Neutrophil (primary cell): ENCODE data around the gene MVB12B.

Experiments used
- H3K27ac ChIP-seq: fragments of 200-600 bp; sonication (generic); 2 replicates; pipeline ENCODE4 v1.5.1; 2016; ENCODE audit warnings: mild to moderate bottlenecking, moderate library complexity
- H3K27me3 ChIP-seq: fragments of 200-600 bp; sonication (generic); 2 replicates; pipeline ENCODE4 v1.6.0; 2016; ENCODE audit warnings: mild to moderate bottlenecking
- H3K36me3 ChIP-seq: fragments of 200-600 bp; sonication (generic); 2 replicates; pipeline ENCODE4 v1.5.1; 2017
- H3K4me1 ChIP-seq, 2 experiments: fragments of 200-600 bp in 1 of 2; sonication (generic) in 1 of 2; 1 replicate in 1 of 2; 2 replicates in 1 of 2; pipeline versions ENCODE4 v1.5.1 to v1.6.1; 2013 to 2016; ENCODE audit warnings: low read depth in 1 of 2, low read length in 1 of 2, mild to moderate bottlenecking in 1 of 2, moderate library complexity in 1 of 2; ENCODE audit not compliant: control insufficient read depth in 1 of 2, insufficient read depth in 1 of 2
- H3K4me3 ChIP-seq, 2 experiments: fragments of 200-600 bp in 1 of 2; sonication (generic) in 1 of 2; 1 replicate in 1 of 2; 2 replicates in 1 of 2; pipeline ENCODE4 v1.5.1; 2013 to 2016; ENCODE audit warnings: low read depth in 1 of 2, low read length in 1 of 2, mild to moderate bottlenecking in 1 of 2, moderate library complexity in 1 of 2
- H3K9me3 ChIP-seq: fragments of 200-600 bp; sonication (generic); 2 replicates; pipeline ENCODE4 v1.5.1; 2016
- TF ChIP-seq, protein P1 (sequence below): fragments of 200-600 bp; sonication (generic); IDR thresholded peaks from 2 replicates; pipeline ENCODE4 v1.5.1; 2016; ENCODE audit warnings: antibody characterized with exemption

Gene MVB12B

GRCh38 chr9:126452106-126452505 lies 125.5 kb downstream of the MVB12B start:
- TF ChIP-seq, protein P1, sequence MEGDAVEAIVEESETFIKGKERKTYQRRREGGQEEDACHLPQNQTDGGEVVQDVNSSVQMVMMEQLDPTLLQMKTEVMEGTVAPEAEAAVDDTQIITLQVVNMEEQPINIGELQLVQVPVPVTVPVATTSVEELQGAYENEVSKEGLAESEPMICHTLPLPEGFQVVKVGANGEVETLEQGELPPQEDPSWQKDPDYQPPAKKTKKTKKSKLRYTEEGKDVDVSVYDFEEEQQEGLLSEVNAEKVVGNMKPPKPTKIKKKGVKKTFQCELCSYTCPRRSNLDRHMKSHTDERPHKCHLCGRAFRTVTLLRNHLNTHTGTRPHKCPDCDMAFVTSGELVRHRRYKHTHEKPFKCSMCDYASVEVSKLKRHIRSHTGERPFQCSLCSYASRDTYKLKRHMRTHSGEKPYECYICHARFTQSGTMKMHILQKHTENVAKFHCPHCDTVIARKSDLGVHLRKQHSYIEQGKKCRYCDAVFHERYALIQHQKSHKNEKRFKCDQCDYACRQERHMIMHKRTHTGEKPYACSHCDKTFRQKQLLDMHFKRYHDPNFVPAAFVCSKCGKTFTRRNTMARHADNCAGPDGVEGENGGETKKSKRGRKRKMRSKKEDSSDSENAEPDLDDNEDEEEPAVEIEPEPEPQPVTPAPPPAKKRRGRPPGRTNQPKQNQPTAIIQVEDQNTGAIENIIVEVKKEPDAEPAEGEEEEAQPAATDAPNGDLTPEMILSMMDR: no peak
- H3K36me3 ChIP-seq: no peaks in the 10 kb centered on the region
- H3K9me3 ChIP-seq: no peaks in the 10 kb centered on the region
- H3K27ac ChIP-seq: no peak overlapping the region
- H3K4me3 ChIP-seq: no peak overlapping the region
- no peaks in the 10 kb centered on the region for H3K27me3 ChIP-seq
- H3K4me1 ChIP-seq: no peaks in the 10 kb centered on the region

DNA sequence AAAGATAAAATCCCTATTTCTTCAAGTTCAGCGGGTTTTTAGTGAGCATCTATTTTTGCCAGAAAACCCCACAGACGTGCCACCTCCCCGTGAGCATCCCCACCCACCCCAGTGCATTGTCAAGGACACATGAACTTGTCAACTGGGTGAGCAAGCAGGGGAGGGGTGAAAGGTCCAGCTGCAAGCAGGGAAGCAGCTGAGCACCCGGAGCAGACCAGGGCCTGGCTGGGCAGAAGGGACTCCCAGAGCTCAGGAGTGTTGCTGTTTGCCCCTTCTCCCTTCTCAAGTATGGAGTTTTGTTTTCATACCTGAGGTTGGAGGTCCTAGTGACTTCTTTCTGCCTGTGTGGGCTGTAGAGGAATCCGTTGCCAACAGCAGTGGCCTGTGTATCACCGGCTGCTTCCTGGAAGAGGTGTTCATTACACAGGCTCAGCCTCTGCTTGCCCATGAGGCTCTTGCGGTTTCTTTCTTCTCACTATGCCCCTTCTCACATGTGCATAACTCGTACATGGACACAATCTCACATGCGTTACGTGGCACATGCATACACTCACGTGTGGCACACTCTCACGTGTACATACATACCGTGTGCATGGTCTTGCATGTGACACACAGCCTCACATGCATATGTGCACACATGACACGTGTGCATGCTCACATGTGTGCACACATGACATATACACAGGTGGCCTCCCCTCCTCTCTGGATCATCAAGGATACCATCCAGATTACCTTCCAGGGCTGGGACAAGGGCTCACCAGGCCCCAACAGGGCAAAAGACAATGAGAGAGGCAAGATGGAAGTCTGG lies 126.7 kb downstream of the MVB12B start:
- no peaks in the 10 kb centered on the region for H3K27me3 ChIP-seq
- no peak overlapping the region for H3K4me3 ChIP-seq
- TF ChIP-seq, protein P1: no peak
- no peaks in the 10 kb centered on the region for H3K4me1 ChIP-seq
- H3K9me3 ChIP-seq: no peaks in the 10 kb centered on the region
- H3K27ac ChIP-seq: no peak overlapping the region
- H3K36me3 ChIP-seq: no peaks in the 10 kb centered on the region

GRCh38 chr9:126454215-126454614 lies 127.6 kb downstream of the MVB12B start:
- no peaks in the 10 kb centered on the region for H3K9me3 ChIP-seq
- H3K36me3 ChIP-seq: no peaks in the 10 kb centered on the region

GRCh38 chr9:126454795-126455194 lies 128.2 kb downstream of the MVB12B start:
- Histone ChIP-seq H3K4me3 (no peak overlapping the region), H3K27ac (no peak overlapping the region), H3K36me3 (no peaks in the 10 kb centered on the region), H3K27me3 (no peaks in the 10 kb centered on the region), H3K4me1 (no peaks in the 10 kb centered on the region), H3K9me3 (no peaks in the 10 kb centered on the region)
- TF ChIP-seq, protein P1: no peak

More at GRCh38 chr9:126454215-126454614, 127.6 kb downstream of the MVB12B start:
- Histone ChIP-seq H3K27ac (peak overlapping the region; percentile 25), H3K27me3 (no peaks in the 10 kb centered on the region), H3K4me3 (no peak overlapping the region), H3K4me1 (no peaks in the 10 kb centered on the region)
- TF ChIP-seq, protein P1: no peak

GRCh38 chr9:126456441-126457174 lies 130.0 kb downstream of the MVB12B start:
- Histone ChIP-seq H3K4me1 (peaks cover 0 to 9% of the 10 kb centered on the region in 2 experiments), H3K27ac (no peak overlapping the region), H3K4me3 (no peak overlapping the region), H3K9me3 (no peaks in the 10 kb centered on the region), H3K27me3 (no peaks in the 10 kb centered on the region), H3K36me3 (no peaks in the 10 kb centered on the region)
- TF ChIP-seq, protein P1: no peak
